Stimulated activated CD4-positive, alpha-beta T cell treated with anti-CD3 and anti-CD28 coated beads, Interleukin-2, amount 100 ng/mL, for 4 hours (primary cell): ENCODE measurements around the gene NR2F2.
"Not testable (repeated sequence)": the region's sequence is repeated elsewhere in the genome, so short reads cannot be mapped to it uniquely, and the experiment has no call there.

Source experiments
- DNase-seq: peaks from one replicate; pipeline ENCODE4 v3.0.0-alpha.2; 2020; ENCODE audit warnings: low read depth

NR2F2 gene

GRCh38 chr15:96367311-96368200 lies 37.1 kb downstream of the NR2F2 start:
- DNase-seq = no peak

GRCh38 chr15:96369351-96369750 lies 38.9 kb downstream of the NR2F2 start:
- no peak for DNase-seq

GRCh38 chr15:96369825-96370621 lies 39.5 kb downstream of the NR2F2 start:
- no peak for DNase-seq

GRCh38 chr15:96372554-96372953 lies 42.1 kb downstream of the NR2F2 start:
- no peak for DNase-seq

- DNase-seq = no peak
These were observed 44.0 kb downstream of the NR2F2 start for GRCh38 chr15:96374499-96374898.

- not testable (repeated sequence) for DNase-seq
These were observed 49.1 kb downstream of the NR2F2 start for GRCh38 chr15:96379592-96379991.

- DNase-seq = no peak
These were observed 51.0 kb downstream of the NR2F2 start for GRCh38 chr15:96381463-96381862.

- DNase-seq = no peak
These were observed 54.7 kb downstream of the NR2F2 start for GRCh38 chr15:96385195-96385594.

GRCh38 chr15:96388673-96389072 lies 58.2 kb downstream of the NR2F2 start:
- DNase-seq = no peak
